Upper lobe of left lung (tissue), 4 donors: ENCODE data around the gene CRIP2.

Source experiments
- EP300 ChIP-seq, 4 donors: sonication (generic); formaldehyde crosslinking; IDR thresholded peaks; one replicate each; pipeline ENCODE4 v1.5.1; 2017; ENCODE audit warnings: antibody characterized with exemption in 4 of 4, control low read depth in 2 of 4
- TF ChIP-seq, protein P1 (sequence below), 6 experiments: fragments of 450-650 bp in 4 of 6; fragments of 200-600 bp in 2 of 6; sonication (generic) in 2 of 6; IDR thresholded peaks; one replicate each; pipeline ENCODE4 v1.5.1; 2016 to 2019; ENCODE audit warnings: antibody characterized with exemption in 6 of 6

DNA sequence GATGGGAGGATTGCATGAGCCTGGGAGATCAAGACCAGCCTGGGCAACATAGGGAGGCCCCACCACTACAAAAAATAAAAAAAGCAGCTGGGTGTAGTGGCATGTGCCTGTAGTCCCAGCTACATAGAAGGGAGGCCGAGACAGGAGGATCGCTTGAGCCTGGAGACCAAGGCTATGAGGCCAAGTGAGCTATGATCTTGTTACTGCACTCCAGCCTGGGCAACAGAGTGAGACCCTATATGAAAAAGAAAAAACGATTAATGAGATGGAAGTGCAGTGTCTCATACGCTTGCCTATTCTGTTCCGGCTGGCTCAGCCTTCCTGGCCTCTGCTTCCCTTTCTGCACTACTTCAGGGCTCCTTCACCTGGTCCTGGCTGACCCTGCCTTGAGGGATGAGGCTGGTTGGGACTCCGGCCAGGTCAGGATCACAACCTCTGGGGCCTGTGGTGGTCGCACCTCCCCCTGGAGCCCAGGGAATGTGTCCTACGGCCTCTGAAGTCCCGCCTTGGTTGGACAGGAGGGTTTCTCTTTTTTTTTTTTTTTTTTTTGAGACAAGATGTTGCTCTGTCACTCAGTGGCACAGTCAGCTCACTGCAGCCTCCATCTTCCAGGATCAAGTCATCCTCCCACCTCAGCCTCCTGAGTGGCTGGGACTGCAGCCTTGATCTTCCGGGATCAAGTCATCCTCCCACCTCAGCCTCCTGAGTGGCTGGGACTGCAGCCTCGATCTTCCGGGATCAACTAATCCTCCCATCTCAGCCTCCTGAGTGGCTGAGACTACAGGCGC is 27.1 kb downstream of the CRIP2 start:
- TF ChIP-seq, protein P1, sequence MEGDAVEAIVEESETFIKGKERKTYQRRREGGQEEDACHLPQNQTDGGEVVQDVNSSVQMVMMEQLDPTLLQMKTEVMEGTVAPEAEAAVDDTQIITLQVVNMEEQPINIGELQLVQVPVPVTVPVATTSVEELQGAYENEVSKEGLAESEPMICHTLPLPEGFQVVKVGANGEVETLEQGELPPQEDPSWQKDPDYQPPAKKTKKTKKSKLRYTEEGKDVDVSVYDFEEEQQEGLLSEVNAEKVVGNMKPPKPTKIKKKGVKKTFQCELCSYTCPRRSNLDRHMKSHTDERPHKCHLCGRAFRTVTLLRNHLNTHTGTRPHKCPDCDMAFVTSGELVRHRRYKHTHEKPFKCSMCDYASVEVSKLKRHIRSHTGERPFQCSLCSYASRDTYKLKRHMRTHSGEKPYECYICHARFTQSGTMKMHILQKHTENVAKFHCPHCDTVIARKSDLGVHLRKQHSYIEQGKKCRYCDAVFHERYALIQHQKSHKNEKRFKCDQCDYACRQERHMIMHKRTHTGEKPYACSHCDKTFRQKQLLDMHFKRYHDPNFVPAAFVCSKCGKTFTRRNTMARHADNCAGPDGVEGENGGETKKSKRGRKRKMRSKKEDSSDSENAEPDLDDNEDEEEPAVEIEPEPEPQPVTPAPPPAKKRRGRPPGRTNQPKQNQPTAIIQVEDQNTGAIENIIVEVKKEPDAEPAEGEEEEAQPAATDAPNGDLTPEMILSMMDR (IDR thresholded peaks at IDR 0.05): no peak
- TF ChIP-seq EP300 (IDR thresholded peaks at IDR 0.05): no peak
